Activated CD4-positive, alpha-beta T cell treated with anti-CD3 and anti-CD28 coated beads, Interleukin-2, amount 10 ng/mL, durations not matched to agents 24 days and 14 days (primary cell): ENCODE results near the gene TMEM165. TPM values are rescaled to one million over a fixed set of nuclear protein-coding genes. Genes with fewer than 3 reads are reported as not detected.
"Not testable (repeated sequence)": the region's sequence is repeated elsewhere in the genome, so short reads cannot be mapped to it uniquely, and the experiment has no call there.

ENCODE experiments used
- DNase-seq: peaks from one replicate; pipeline ENCODE4 v3.0.0; 2022
- H3K27ac Mint-ChIP-seq: one replicate; pipeline ENCODE4 v1.8.0; 2022; ENCODE audit warnings: mild to moderate bottlenecking, mixed read lengths
- H3K27me3 Mint-ChIP-seq: one replicate; pipeline ENCODE4 v1.8.0; 2022; ENCODE audit warnings: mixed read lengths
- H3K36me3 Mint-ChIP-seq: one replicate; pipeline ENCODE4 v1.8.0; 2022; ENCODE audit warnings: low read depth, mild to moderate bottlenecking, mixed read lengths
- H3K4me1 Mint-ChIP-seq: one replicate; pipeline ENCODE4 v1.8.0; 2021; ENCODE audit warnings: mixed read lengths
- H3K4me3 Mint-ChIP-seq: one replicate; pipeline ENCODE4 v1.8.0; 2022; ENCODE audit warnings: mild to moderate bottlenecking, moderate library complexity, mixed read lengths
- H3K9me3 Mint-ChIP-seq: one replicate; pipeline ENCODE4 v1.8.0; 2021; ENCODE audit warnings: mixed read lengths
- intact Hi-C: fragments of 100-400 bp; cut with micrococcal nuclease; formaldehyde crosslinking; loops from one replicate; pipeline ENCODE4 v1.15.1; 2023
- total RNA-seq: library from RNA; stranded (reverse); gene quantifications from 2 replicates; pipeline ENCODE4 v1.2.3, GENCODE V29; 2022

TMEM165 gene, protein sequence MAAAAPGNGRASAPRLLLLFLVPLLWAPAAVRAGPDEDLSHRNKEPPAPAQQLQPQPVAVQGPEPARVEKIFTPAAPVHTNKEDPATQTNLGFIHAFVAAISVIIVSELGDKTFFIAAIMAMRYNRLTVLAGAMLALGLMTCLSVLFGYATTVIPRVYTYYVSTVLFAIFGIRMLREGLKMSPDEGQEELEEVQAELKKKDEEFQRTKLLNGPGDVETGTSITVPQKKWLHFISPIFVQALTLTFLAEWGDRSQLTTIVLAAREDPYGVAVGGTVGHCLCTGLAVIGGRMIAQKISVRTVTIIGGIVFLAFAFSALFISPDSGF
- 87.2 and 99.1 TPM in 2 replicates for total RNA-seq

DNA sequence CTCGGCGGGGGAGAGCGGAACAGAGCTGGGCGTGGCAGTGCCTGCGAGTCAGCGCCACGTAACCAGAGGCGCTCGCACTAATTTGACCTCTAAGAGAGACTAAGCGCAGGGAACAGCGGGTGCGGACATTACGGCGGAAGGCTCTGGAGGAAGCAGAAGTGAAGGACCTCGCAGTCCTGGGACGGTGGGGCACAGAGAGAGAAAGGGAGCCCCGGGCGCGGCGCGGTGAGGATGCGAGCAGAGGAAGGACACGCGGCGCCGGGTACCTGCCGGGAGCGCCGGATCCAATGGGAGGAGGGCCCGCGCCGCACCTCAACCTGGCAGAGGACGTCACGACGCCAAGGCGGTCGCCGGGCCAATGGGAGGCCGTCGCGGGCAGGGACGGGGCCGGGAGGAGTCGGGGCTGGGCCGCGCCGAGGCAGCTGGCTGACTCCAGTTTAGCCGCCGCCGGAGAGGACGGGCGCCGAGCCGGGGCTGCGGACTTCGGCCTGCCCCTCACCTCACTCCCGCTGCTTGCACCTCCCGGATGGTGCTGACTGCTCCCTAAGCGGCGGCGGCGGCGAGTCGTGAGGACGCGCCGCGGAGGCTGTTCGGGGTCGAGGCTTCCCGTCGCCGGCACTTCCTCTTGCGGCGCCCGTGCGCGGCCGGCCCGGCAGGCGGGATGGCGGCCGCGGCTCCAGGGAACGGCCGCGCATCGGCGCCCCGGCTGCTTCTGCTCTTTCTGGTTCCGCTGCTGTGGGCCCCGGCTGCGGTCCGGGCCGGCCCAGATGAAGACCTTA lies at the start of gene TMEM165:
TSS of gene TMEM165 (plus strand) at position 429 of the 779 bp plus-strand sequence. CDS start at position 662, 233 bp downstream.
- intact Hi-C loops, result loop anchor here (1.0 to 5.0 kb wide), 8 partner anchors 8 to 1333 kb away; partner anchors contain the start of genes CEP135, CHIC2, CLOCK and EXOC1
- Mint-ChIP-seq H3K36me3 (peaks cover 24% of the 10 kb centered on the region), H3K27me3 (no peaks in the 10 kb centered on the region), H3K4me3 (peak within 1 kb of the TSS; percentile 100), H3K27ac (peak within 1 kb of the TSS; percentile 97), H3K9me3 (no peaks in the 10 kb centered on the region), H3K4me1 (peaks cover 33% of the 10 kb centered on the region)
- DNase-seq, result peak; percentile 97

DNA sequence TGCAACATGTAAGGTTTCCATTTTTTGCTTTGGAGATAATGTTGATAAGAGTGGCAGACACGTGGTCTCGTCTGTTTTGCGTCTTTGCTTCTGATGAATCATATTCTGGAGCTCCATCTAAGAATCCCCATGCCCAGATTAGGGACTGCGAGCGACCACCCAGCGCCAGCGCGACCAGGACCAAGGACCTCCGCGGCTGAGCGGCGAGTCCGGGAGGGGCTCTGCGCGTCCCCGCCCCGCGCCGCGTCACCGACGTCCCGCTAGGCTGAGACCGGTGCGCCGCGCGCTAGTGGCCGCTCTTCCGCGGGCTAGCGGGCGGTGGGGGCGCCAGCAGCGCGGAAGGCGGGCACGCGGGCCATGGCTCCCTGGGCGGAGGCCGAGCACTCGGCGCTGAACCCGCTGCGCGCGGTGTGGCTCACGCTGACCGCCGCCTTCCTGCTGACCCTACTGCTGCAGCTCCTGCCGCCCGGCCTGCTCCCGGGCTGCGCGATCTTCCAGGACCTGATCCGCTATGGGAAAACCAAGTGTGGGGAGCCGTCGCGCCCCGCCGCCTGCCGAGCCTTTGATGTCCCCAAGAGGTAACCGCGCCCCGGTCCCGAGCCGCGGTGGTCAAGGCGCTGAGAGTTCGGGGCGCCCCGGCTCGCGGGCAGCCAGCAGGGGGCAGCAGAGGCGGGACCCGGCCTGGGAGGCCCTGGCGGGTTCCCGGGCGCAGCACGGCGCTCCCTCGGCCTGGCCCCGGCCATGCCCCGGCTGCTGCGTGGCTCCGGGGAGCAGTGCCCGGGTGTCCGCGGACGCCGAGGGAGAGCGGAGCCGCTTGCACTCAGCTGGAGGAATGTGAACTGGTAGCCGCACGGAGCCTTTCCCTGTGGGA lies 49.5 kb upstream of the TMEM165 start, which contains the start of gene SRD5A3:
TSS of gene SRD5A3 (plus strand) at position 263 of the 871 bp plus-strand sequence. CDS start at position 358, 95 bp downstream.
- intact Hi-C loops, result loop anchor here (1.0 kb wide), 2 partner anchors 8 to 49 kb away; partner anchors contain the start of gene TMEM165
- H3K27ac Mint-ChIP-seq, result peak within 1 kb of the TSS; percentile 95
- DNase-seq, result peak; percentile 95
- no peaks in the 10 kb centered on the region for H3K27me3 Mint-ChIP-seq
- H3K4me3 Mint-ChIP-seq, result peak within 1 kb of the TSS; percentile 92
- peaks cover 23% of the 10 kb centered on the region for H3K4me1 Mint-ChIP-seq
- peaks cover 1% of the 10 kb centered on the region for H3K36me3 Mint-ChIP-seq
- H3K9me3 Mint-ChIP-seq, result no peaks in the 10 kb centered on the region

DNA sequence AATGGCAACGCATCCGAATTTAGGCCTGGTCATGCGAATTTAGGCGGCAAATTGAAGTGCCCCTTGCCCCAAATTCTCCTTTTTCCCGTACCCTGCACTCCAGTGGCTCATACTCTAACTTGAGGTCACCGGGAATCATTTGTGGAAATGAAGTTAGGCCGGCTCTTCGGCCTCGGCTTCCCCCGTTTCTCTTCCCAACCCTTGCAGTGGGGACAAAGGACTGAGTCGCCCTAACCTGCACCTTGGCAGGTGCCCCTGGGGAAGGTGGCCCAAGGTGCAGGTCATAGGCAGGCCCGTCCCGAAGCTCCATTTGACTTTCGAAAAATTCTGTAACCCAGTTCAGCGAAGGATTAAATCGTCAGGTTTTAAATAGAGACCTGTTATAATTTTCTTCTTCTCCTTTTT lies 48.9 kb upstream of the TMEM165 start:
- DNase-seq, result no peak
- peak overlapping the region; percentile 79 for H3K27ac Mint-ChIP-seq
- intact Hi-C loops, result loop anchor here (1.0 kb wide), 2 partner anchors 9 to 48 kb away; partner anchors contain the start of gene TMEM165

DNA sequence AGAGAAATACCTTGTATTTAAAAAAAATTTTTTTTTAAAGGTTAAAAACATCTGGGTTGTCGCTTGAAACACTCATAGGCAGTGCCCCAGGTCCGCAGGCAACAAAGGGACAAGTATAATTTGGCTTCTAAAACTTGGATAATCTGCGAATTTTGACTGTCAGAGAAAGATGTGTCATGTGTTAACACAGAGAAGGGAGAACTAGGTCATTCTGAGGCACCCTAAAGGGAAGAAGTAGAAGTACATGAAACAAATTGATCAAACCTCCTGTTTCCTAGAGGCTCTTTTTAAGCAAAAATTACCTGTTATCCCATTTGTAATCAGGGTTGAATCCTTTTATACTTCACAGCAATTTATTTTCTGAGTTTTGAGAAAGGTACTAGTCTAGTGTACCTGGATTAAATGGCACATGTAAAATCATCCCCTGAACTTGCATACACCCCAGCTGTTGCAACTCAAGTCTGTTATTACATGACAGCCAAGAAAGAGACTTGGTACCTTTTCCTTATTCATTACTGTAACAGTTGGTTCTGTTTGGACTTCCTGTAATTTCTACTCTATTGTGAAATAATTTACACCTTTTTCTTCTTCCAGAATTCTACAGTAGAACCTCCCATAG lies 48.0 kb upstream of the TMEM165 start:
- peaks cover 25% of the 10 kb centered on the region for H3K4me1 Mint-ChIP-seq
- intact Hi-C loops, result no loop called here

More for the DNA sequence above, 48.9 kb upstream of the TMEM165 start:
- H3K27me3 Mint-ChIP-seq, result no peaks in the 10 kb centered on the region
- H3K9me3 Mint-ChIP-seq, result no peaks in the 10 kb centered on the region
- H3K4me3 Mint-ChIP-seq, result peak overlapping the region; percentile 92
- peaks cover 23% of the 10 kb centered on the region for H3K4me1 Mint-ChIP-seq
- H3K36me3 Mint-ChIP-seq, result peaks cover 5% of the 10 kb centered on the region

DNA sequence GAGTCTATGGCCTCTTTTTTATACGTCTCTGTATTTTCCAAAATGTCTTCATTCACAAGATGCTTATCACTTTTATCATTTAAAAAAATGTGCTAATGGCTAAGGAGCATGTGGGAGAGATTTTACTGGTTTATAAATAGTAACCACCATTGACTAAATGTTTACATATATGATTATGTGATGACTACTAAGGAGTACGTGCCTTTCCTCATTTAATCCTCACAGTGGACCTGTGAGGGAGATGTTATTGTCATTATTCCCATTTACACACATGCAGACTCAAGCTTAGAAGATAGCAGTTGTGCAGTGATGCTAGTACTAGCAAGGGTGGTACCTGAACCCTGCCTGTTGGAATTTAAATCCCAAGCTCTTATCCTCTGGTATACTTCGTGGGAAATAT lies 47.3 kb upstream of the TMEM165 start:
- H3K4me3 Mint-ChIP-seq, result peak overlapping the region; percentile 92
- H3K36me3 Mint-ChIP-seq, result peaks cover 19% of the 10 kb centered on the region

More for the DNA sequence above, 48.0 kb upstream of the TMEM165 start:
- H3K4me3 Mint-ChIP-seq, result peak overlapping the region; percentile 92
- H3K27me3 Mint-ChIP-seq, result no peaks in the 10 kb centered on the region
- peaks cover 14% of the 10 kb centered on the region for H3K36me3 Mint-ChIP-seq
- DNase-seq, result no peak
- peak overlapping the region; percentile 54 for H3K27ac Mint-ChIP-seq
- peaks cover 4% of the 10 kb centered on the region for H3K9me3 Mint-ChIP-seq

DNA sequence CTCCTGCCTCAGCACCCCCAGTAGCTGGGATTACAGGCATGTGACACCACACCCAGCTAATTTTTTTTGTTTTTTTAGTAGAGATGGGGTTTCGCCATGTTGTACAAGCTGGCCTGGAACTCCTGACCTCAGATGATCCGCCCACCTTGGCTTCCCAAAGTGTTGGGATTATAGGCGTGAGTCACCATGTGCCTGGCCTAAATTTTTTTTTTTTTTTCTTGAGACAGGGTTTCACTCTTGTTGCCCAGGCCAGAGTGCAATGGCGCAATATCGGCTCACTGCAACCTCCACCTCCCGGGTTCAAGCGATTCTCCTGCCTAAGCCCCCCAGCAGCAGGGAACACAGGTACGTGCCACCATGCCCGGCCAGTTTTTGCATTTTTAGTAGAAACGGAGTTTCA lies 44.9 kb upstream of the TMEM165 start:
- H3K4me3 Mint-ChIP-seq, H3K27me3 Mint-ChIP-seq, H3K27ac Mint-ChIP-seq, H3K9me3 Mint-ChIP-seq, intact Hi-C loops, DNase-seq: not testable (repeated sequence)
- Mint-ChIP-seq H3K4me1 (peaks cover 19% of the 10 kb centered on the region), H3K36me3 (peaks cover 23% of the 10 kb centered on the region)

More for the DNA sequence above, 47.3 kb upstream of the TMEM165 start:
- Mint-ChIP-seq H3K4me1 (peaks cover 27% of the 10 kb centered on the region), H3K9me3 (peaks cover 8% of the 10 kb centered on the region), H3K27me3 (no peaks in the 10 kb centered on the region), H3K27ac (no peak overlapping the region)
- DNase-seq, result no peak
- intact Hi-C loops, result no loop called here

DNA sequence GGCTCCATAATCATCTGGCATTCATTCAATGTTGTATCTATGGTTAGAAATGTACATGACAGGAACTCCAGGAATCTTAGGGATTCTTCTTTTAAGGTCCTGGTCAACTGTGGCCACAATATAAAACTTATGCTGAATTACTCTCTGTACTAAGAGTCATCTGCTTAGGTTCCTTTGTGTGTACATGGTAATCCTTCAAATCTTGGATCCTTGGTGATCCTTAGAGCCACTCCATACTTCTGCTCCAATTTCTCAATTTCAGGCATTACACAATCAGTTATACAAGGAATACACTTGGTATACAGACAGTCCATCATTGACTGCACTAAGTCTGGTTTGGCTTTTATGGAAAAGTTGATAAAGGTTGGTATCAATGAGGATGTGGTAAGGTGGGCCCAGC lies 43.9 kb upstream of the TMEM165 start:
- peaks cover 23% of the 10 kb centered on the region for H3K36me3 Mint-ChIP-seq
- H3K4me1 Mint-ChIP-seq, result peaks cover 19% of the 10 kb centered on the region
- no peak overlapping the region for H3K27ac Mint-ChIP-seq
- intact Hi-C loops, result no loop called here
- no peak overlapping the region for H3K4me3 Mint-ChIP-seq
- no peak for DNase-seq
- H3K27me3 Mint-ChIP-seq, result no peaks in the 10 kb centered on the region
- H3K9me3 Mint-ChIP-seq, result peaks cover 8% of the 10 kb centered on the region

DNA sequence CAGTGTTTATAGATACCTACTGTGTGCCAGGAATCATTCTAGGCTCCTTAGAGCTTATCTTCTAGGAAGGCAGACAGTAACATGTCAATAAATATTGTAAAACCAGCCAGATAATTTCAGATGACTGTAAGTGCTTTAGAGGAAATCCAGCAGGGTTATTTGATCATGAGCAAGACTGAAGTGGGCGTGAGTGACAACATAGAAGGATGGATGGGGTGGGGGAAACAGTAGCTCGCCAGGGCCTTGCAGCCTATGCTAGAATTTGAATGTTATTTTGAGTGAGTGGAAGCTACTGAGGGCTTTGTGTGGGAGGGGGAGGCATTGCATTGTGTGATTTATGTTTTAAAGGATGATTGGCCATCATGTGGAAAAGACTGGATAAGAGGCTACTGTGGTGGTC lies 43.0 kb upstream of the TMEM165 start:
- Mint-ChIP-seq H3K4me1 (peaks cover 15% of the 10 kb centered on the region), H3K27ac (no peak overlapping the region), H3K36me3 (peaks cover 22% of the 10 kb centered on the region), H3K4me3 (no peak overlapping the region), H3K9me3 (peaks cover 8% of the 10 kb centered on the region), H3K27me3 (no peaks in the 10 kb centered on the region)
- intact Hi-C loops, result no loop called here
- no peak for DNase-seq

DNA sequence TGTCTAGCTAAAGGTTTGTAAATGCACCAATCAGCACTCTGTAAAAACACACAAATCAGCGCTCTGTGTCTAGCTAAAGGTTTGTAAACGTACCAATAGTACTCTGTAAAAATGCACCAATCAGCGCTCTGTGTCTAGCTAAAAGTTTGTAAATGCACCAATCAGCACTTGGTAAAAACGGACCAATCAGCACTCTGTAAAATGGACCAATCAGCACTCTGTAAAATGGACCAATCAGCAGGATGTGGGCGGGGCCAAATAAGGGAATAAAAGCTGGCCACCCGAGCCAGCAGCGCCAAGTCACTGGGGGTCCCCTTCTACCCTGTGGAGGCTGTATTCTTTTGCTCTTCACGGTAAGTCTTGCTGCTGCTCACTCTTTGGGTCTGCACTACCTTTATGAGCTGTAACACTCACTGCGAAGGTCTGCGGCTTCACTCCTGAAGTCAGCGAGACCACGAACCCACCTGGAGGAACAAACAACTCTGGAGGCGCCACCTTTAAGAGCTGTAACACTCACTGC lies 42.5 kb upstream of the TMEM165 start:
- H3K36me3 Mint-ChIP-seq, result peaks cover 22% of the 10 kb centered on the region
- intact Hi-C loops, H3K27ac Mint-ChIP-seq, DNase-seq, H3K9me3 Mint-ChIP-seq, H3K27me3 Mint-ChIP-seq, H3K4me3 Mint-ChIP-seq: not testable (repeated sequence)
- peaks cover 11% of the 10 kb centered on the region for H3K4me1 Mint-ChIP-seq

DNA sequence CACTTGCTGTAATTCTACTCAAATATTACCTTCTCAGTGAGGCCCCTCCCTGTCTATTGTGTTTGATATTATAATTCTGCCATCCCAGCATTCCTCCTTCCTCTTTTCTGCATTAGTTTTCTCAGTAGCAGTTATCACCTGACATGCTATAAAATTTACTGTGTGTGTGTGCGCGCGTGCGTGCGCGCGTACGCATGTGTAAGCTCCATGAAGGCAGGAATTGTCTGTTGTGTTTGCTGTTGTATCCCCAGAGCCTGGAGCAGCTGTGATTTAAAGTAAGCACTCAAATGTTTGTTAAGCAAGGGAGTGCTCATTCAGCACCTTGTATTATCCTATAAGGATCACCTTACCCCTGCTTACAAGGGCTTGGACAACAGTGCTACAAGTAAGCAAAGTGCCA lies 41.1 kb upstream of the TMEM165 start:
- no peak overlapping the region for H3K4me3 Mint-ChIP-seq
- intact Hi-C loops, result no loop called here
- no peak for DNase-seq
- H3K4me1 Mint-ChIP-seq, result peaks cover 19% of the 10 kb centered on the region
- H3K36me3 Mint-ChIP-seq, result peaks cover 22% of the 10 kb centered on the region
- no peaks in the 10 kb centered on the region for H3K27me3 Mint-ChIP-seq
- no peak overlapping the region for H3K27ac Mint-ChIP-seq
- peaks cover 8% of the 10 kb centered on the region for H3K9me3 Mint-ChIP-seq

DNA sequence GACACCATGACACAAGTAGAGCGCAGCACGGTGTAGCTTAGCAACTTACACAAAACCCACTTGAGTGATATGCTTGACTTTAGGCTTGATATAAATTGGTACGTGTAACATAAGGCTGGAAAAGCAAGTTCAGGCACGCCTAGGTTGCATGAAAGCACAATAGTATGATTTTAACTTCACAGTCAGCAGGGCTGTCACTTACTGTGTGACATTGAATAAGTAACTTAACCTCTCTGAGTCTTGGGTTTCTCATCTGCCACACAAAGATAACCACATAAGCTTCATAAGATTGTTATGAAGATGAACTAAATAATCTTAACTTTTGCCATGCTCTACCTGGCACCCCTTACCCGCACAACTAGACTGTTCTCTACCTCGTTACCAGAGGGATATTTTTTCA lies 40.2 kb upstream of the TMEM165 start:
- Mint-ChIP-seq H3K4me1 (peaks cover 19% of the 10 kb centered on the region), H3K9me3 (peaks cover 8% of the 10 kb centered on the region)
- intact Hi-C loops, result no loop called here

DNA sequence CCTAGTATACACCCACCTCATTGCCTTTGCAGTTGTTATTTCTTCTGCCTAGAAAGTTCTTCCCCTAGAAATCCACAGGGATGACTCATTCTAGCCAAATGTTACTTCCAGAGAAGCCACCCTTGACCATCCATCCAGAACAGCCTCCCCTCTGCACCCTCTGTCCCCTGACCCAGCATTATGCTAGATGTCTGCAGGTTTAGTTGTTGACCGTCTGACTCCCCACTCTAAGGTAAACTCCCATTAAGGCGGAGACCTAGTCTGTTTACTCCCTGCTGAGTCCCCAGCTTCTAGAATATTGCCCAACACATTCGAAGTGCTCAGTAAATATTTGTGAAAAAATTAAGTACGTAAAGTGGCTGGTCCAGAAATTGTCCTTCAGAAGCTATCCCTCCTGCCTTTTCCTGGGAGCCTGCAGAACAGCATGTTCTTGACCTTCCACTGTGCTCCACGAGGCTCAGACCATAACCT lies 38.7 kb upstream of the TMEM165 start:
- Mint-ChIP-seq H3K4me1 (peaks cover 19% of the 10 kb centered on the region), H3K4me3 (no peak overlapping the region), H3K9me3 (peaks cover 8% of the 10 kb centered on the region), H3K36me3 (peaks cover 18% of the 10 kb centered on the region), H3K27ac (no peak overlapping the region), H3K27me3 (no peaks in the 10 kb centered on the region)
- no peak for DNase-seq
- intact Hi-C loops, result no loop called here

More for the DNA sequence above, 40.2 kb upstream of the TMEM165 start:
- no peak overlapping the region for H3K27ac Mint-ChIP-seq
- peaks cover 22% of the 10 kb centered on the region for H3K36me3 Mint-ChIP-seq
- H3K27me3 Mint-ChIP-seq, result no peaks in the 10 kb centered on the region
- DNase-seq, result no peak
- H3K4me3 Mint-ChIP-seq, result no peak overlapping the region
